GM10847 (cell line): Measurements from ENCODE around the gene MRPS5.

Experiments used
- POLR2A ChIP-seq: IDR thresholded peaks from 2 replicates; pipeline ENCODE4 v1.6.1; 2011; ENCODE audit not compliant: insufficient read length; ENCODE audit errors: extremely low read depth

The MRPS5 gene

DNA sequence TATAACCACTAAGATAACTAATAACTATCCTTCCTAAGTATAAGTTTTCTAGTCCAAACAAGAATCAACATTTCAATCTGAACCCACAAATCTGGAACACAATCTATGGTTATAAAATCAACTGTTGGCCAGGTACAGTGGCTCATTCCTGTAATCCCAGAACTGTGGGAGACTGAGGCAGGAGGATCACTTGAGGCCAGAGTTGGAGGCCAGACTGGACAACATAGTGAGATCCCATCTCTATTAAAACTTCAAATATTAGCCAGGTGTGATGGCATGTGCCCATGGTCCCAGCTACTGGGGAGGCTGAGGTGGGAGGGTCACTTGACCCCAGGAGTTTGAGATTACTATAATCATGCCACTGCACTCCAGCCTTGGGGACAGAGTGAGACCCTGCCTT is 11.2 kb downstream of the MRPS5 start:
- no peak for TF ChIP-seq POLR2A

DNA sequence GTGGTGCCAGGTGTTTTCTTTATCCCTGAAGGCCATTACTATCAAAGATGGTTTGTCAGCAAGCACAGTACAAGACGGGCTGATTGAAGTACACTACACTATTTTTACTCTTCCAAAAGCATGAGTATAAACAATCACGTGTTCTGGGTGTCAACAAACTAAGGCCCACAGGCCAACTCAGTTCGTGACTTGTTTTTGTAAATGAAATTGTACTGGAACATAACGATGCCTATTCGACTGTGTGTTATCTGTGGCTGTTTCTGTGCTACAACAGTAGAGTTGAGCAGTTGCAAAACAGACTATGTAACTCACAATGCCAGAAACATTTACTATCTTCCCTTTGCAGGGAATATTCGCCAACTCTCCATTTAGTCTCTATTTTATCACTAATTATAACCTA is 12.3 kb downstream of the MRPS5 start:
- TF ChIP-seq POLR2A = no peak

DNA sequence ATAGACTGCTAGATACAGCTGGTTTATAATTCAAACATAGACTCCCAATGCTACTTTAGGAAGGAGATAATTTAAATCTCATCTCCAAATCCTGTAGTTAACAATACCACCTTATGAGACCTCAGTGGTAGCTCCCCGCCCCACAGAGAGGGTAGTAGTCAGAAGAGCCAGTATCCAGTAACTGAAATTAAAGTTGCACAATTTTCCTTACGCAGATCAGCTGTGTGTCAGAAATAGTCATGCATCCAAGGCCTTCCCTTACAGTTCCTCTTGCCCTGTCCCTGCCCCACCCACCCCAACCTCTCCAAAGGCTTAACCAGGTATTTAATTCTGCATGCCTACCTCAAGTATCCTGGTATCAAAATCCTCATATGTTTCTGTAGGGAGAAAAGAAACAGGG is 15.5 kb downstream of the MRPS5 start:
- TF ChIP-seq POLR2A = no peak

DNA sequence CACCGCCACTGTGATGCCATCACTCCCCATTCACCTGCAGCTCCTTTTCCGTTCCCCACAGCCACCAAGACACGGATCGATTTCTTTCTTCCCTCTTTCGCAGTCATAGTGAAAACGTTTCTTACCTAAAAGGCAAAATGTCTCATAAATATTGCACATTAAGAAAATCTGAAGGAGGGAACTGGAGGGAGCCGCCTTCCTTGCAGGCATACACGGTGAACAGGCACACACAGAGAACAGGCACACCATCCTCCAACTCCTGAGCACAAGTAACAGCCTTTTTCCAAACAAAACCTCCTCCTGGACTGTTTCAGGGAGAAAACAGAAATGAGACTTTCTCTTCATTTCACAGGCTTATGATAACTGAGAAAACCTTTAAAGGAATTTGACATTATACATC is 17.0 kb downstream of the MRPS5 start:
- TF ChIP-seq POLR2A = no peak

DNA sequence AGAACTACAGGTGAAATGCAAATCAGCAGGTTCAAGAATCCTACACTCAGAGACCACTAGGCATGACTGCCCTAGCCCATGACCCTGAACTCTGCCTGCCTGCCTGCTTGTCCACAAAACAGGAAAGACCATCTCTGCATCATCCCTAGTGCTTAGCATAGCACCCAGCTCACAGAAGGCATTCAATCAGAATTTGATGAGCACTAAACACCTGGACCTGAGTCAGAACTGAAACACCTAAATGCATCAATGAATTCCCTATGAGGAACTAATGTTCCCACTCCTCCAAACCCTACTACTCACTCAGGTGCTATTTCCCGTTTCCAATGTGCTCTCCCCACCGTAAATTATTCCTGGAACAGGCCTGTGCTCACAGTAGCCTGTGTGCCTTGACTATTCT is 21.7 kb downstream of the MRPS5 start:
- TF ChIP-seq POLR2A = no peak

DNA sequence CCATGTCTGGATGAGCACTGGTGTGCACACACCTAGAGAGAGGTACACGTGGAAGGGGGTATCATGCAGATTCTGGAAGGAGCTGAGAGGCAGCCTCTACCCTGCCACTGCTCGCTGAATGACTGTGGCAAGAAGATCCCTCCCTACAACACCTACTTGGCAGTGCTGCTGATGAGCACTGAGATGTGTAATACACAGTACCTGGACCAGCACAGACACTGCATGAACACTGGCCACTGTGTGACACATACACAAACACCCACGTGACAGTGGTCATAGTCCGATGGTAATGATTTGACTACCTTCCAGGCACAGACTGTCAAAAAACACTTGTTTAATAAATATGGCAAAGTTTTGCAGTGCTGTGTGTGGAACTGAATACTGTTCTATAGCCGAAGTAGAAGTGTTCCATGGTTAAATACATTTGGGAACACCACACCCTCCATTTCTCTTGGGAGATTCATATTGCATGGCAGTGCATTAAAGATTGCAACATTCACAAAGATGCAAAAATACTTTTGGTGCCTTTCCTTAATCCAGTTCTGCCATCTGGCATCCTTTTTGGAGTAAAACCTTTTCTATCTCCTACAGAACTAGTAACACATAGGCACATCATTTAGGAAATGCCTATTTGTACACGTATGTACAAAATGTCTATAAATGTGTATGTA is 29.6 kb downstream of the MRPS5 start:
- TF ChIP-seq POLR2A = no peak

DNA sequence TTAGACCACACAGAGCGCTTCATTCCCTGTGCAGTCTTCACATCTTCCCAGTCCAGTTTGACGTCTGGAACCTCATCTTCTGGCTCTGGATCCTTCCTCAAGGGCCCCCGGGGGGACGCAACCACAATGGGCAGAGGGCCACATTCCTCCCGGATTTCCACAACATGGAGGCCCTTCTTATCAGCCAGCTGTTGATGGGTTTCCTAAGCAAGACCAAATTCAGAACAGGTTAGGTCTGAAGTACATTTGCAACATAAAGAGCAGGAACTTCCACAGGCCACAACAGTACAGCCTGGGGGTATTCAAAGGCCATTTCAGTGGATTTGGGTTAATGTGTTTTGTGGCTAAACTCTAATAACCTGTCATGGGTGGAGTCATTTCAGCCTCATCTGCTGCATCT is 34.2 kb downstream of the MRPS5 start:
- no peak for TF ChIP-seq POLR2A

DNA sequence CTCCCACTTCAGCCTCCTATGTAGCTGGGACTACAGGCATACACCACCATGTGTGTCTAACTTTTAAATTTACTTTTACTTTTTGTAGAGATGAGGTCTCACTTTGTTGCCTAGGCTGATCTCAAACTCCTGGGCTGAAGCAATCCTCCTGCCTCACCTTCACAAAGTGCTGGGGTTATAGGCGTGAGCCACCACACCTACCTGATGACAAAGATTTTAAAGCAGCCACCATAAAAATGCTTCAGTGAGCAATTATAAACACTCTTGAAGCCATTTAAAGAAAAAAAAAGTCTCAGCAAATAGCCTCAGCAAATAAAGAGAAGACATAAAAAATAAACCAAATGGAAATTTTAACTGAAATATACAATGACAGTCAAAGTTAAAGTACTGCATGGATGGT is 35.6 kb downstream of the MRPS5 start:
- no peak for TF ChIP-seq POLR2A

DNA sequence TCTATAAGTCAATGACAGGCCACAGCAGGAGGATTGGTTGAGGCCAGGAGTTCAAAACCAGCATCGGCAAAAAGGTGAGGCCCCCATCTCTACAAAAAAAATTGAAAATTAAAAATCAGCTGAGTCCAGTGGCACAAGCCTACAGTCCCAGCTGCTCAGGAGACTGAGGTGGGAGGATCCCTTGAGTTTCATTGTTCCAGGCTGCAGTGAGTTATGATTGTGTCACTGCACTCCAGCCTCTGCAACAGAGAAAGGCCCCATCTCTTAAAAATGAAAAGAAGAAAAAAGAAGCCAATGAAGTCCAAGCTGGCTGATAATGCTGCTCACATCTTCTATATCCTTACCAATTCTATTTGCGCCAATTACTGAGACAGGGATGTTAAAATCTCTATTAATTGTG is 39.1 kb downstream of the MRPS5 start:
- TF ChIP-seq POLR2A = no peak

DNA sequence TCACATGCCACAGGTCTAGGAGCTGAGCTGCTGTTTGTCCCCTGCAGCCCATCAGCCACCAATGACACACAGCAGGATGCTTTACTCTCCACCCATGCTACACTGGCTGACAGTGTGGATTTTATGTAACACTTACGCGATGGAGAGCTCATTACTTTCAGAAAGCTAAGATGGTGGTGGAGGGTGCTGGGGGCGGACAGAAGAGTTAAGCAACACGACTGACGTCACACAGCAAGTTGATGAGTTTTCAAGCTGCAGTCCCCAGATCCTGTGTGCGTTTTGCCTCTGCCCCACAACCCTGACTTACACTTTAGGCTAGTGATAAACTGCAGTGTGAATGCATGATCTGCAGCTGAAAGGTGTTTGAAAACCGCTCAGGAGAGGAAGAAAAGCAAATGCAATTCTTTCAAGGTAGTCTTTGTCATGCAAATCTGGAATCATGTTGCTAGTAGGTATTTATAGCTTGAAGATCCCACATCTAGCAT is 42.4 kb downstream of the MRPS5 start:
- TF ChIP-seq POLR2A = no peak

DNA sequence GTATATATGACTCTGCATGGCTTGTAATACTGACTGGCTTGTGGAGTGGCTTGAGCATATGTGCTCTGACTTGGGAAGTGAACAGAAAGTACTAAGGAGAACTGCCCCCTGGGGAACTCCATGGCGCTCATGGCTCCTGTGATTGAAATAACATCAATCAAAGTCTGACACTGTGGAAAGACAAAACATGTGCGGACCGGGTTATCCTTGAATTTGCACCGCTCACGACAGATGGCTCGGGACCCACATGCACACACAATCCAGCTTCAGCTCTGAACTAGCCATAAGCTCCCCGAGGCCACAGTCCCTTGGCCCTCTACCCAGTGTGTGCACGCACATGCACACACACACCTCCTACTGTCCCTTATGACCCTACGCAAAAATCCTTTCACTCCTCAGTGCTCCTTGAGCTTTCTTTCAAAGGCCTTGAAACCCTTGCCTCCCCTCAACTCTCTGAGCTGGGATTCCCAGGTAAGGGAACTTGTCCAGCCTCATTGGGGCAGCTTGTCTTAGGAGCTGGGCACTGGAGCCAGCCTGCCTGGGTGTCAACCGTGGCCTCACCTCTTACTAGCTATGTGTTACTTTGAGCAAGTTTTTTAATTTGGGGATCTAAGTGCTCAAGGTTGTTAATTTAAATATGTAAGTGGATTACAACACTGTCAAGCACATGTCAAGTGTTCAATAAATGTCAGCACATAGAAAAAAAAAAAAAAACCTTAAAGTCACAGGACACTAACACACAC is 43.6 kb downstream of the MRPS5 start:
- TF ChIP-seq POLR2A = no peak

DNA sequence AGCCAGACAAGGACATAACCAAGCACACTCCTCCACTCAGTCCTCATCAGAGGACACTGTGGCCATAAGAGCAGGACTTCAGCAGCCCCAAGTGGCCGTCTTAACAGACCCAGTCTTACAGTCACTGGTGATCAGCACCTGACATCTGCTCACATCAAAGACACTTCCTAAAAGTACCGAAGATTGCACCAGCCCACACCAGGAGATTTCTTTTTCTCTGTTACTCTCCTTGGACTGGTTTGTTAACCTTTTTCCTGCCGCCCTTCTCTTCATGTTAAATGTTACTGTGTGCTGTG is 44.1 kb downstream of the MRPS5 start:
- no peak for TF ChIP-seq POLR2A

DNA sequence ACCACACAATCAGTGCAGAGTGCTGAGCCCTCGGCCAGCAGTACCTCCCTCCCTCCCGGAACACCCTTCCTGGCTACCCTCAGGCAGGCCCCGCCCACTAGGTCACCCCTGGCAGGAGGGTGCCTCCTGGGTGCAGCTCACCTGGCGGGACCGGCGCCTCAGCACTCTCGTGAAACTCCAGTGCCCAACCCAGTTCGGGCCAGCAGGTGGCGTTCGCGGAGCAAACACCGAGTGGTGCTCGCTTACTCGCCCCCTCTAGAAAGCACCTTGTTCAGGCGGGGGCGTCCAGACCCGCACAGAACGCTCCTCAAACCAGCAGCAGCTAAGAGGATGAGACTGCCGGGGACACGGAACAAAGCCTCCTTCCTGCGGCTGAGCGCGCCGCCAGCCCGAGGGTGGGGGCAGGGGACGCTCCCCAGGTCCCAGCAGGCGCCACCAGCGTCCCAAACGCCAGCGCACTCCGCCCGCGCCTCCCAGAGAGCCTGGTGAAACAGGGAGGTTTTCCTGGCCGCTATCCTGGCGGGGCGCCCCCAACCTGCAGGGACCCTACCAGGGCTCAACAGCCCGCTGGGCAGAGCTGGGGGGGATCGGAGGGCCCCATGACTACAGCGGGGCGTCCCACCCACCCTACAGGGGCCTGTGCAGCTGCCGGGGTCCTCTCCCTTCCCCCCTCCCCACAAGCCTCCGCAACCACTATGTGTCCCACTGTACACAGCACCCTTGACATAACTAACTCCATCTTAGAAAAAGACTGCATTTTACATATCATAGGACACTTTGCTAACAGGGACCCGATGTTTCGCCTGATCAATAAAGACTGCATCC is 44.7 kb downstream of the MRPS5 start:
- no peak for TF ChIP-seq POLR2A

DNA sequence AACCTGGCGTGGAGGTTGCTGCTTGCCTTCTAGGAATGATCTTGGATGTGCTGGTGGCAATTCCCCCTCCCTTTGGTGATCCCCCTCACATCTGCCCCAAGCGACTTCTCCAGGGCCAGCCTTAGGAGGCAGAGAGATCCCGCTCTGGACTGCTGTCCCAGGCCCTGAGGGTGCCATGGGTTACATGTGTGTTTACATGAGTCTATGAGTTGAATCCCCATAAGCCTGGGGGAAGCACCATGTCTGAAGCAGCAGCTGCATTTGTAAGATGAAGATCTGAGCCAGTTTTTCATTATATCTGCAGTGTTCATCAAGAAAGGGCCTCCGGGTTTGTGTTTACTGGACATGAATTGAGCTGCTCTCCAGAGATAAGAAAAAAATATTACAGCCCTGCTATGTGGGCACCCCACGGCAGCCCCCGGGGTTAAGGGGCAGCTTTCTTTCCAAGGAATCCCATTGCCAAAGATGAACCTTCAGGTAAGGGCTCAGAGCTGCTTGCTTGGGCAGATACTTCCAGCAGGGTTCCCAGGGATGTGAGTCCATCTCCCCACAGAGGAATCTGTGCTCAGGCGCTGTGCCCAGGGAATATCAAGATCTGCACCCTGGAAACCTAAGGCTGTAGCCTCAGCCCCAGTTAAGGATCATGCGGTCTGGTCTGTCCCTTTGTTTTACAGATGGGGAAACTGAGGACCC is 46.0 kb downstream of the MRPS5 start:
- no peak for TF ChIP-seq POLR2A

DNA sequence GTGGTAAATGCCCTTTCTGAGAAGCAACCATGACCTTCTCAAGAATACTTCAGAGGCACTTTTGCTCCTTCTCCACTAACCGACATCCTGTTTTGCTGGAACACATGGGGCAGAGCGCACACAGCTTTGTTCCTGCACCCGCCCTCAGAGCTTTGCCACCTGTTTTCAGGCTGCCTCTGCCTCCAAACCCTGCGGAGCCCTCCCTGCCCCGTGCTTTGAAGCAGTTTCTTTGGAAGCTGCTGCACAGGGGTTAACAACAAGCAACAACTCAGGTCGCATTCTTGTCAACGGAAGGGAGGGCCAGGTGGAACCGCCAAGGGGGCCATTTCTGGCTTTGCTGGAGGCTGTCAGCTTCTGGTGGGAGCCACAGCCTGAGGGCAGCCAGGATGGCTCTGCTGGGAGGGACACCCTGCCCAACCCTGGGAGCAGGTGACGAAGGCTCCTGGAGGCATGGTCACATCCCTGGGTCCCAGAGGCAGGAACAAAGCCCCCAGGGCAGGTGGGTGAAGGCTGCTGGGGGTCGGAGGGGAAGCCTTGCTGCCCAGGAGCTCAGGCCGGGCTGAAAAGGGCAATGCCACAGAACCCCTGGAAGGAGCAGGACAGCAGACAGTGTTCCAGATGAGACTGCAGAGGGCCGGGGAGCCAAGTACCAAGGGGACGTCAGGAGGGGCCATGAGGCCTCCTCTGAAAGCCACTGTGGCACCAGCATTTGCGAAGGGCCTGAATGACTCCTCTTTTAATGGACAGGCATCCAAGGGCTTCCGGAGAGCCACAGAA is 46.8 kb downstream of the MRPS5 start:
- TF ChIP-seq POLR2A = no peak
